Caco-2 (cell line): ENCODE measurements around the gene GRHL3. TPM values are rescaled to one million over a fixed set of nuclear protein-coding genes. Genes with fewer than 3 reads are reported as not detected.
A peak's percentile ranks its signal among the peaks of the same experiment; 100 is the strongest.

Experiments
- BruUV-seq: library from RNA; stranded (reverse); fragments of 400-500 nt; replicated peaks from 2 replicates; lab custom pipeline; 2021; lab: Mats Ljungman, UMichigan
- CTCF ChIA-PET: fragments of 300-600 bp; sonication (Branson Sonifier 250); formaldehyde crosslinking; loops from one replicate; lab custom pipeline; 2022; ENCODE audit warnings: antibody characterized with exemption; lab: Charles Lee
- POLR2A ChIA-PET: fragments of 300-600 bp; sonication (Branson Sonifier 250); formaldehyde crosslinking; loops from one replicate; lab custom pipeline; 2022; ENCODE audit warnings: antibody characterized with exemption; lab: Charles Lee
- DNase-seq, 2 experiments: peaks; one replicate each; pipeline versions ENCODE4 v3.0.0 to v3.0.0-alpha.2; 2020 to 2022
- H3K27me3 ChIP-seq: replicated peaks from 2 replicates; pipeline ENCODE4 v1.6.0; 2011; ENCODE audit warnings: low read length; ENCODE audit not compliant: control insufficient read depth, insufficient read depth
- H3K36me3 ChIP-seq: 2 replicates; pipeline ENCODE4 v1.5.1; 2011; ENCODE audit warnings: low read length; ENCODE audit not compliant: control insufficient read depth, insufficient read depth
- H3K4me1 ChIP-seq: fragments of 250-450 bp; sonication (Bioruptor Pico); 2 replicates; pipeline ENCODE4 v1.5.1; 2020; ENCODE audit warnings: mild to moderate bottlenecking
- H3K4me3 ChIP-seq: 2 replicates; pipeline ENCODE4 v1.5.1; 2011; ENCODE audit warnings: low read depth, mild to moderate bottlenecking, control low read depth, low read length
- H3K9me3 ChIP-seq: fragments of 250-450 bp; sonication (Bioruptor Pico); 2 replicates; pipeline ENCODE4 v1.5.1; 2020; ENCODE audit warnings: mild to moderate bottlenecking, moderate library complexity
- H3K27ac Mint-ChIP-seq: one replicate; pipeline ENCODE4 v1.8.0; 2022; ENCODE audit warnings: mixed read lengths; ENCODE audit not compliant: unreplicated experiment
- H3K27me3 Mint-ChIP-seq: one replicate; pipeline ENCODE4 v1.8.0; 2022; ENCODE audit warnings: mixed read lengths; ENCODE audit not compliant: insufficient read depth, unreplicated experiment
- H3K36me3 Mint-ChIP-seq: one replicate; pipeline ENCODE4 v1.8.0; 2022; ENCODE audit warnings: mild to moderate bottlenecking, mixed read lengths; ENCODE audit not compliant: insufficient read depth, unreplicated experiment
- H3K4me1 Mint-ChIP-seq: one replicate; pipeline ENCODE4 v1.8.0; 2022; ENCODE audit warnings: low read depth, mixed read lengths; ENCODE audit not compliant: unreplicated experiment
- H3K4me3 Mint-ChIP-seq: one replicate; pipeline ENCODE4 v1.8.0; 2022; ENCODE audit warnings: mild to moderate bottlenecking, moderate library complexity, mixed read lengths; ENCODE audit not compliant: unreplicated experiment
- H3K9me3 Mint-ChIP-seq: one replicate; pipeline ENCODE4 v1.8.0; 2022; ENCODE audit warnings: mixed read lengths; ENCODE audit not compliant: unreplicated experiment
- CTCF ChIP-seq, 2 experiments: fragments of 200-600 bp in 1 of 2; IDR thresholded peaks; 1 replicate in 1 of 2; 2 replicates in 1 of 2; pipeline versions ENCODE4 v1.5.1 to v1.8.0; 2011 to 2022; ENCODE audit warnings: antibody characterized with exemption in 1 of 2, control low read depth in 1 of 2, inconsistent platforms in 1 of 2, low read depth in 1 of 2, low read length in 1 of 2, mild to moderate bottlenecking in 1 of 2, moderate library complexity in 1 of 2; ENCODE audit not compliant: insufficient read depth in 1 of 2, severe bottlenecking in 1 of 2, unreplicated experiment in 1 of 2
- intact Hi-C: fragments of 100-400 bp; cut with micrococcal nuclease; formaldehyde crosslinking; loops from one replicate; pipeline ENCODE4 v1.10.0; 2022; ENCODE audit not compliant: unreplicated experiment
- total RNA-seq: library from RNA; stranded (reverse); gene quantifications from 2 replicates; pipeline ENCODE4 v1.2.3, GENCODE V29; 2022

GRHL3 gene
- total RNA-seq, 1 experiment from 2014 or later: 2.3 TPM

- Mint-ChIP-seq H3K27ac (no peak overlapping the region), H3K36me3 (no peaks in the 10 kb centered on the region), H3K9me3 (no peaks in the 10 kb centered on the region), H3K27me3 (no peaks in the 10 kb centered on the region), H3K4me1 (peaks cover 6% of the 10 kb centered on the region), H3K4me3 (no peak overlapping the region)
- Histone ChIP-seq H3K4me3 (no peak overlapping the region), H3K27me3 (no peaks in the 10 kb centered on the region), H3K4me1 (0 out of 2 replicates have a peak, but pooled peaks cover 4% of the 10 kb centered on the region), H3K9me3 (no peaks in the 10 kb centered on the region), H3K36me3 (no peaks in the 10 kb centered on the region)
- ChIA-PET CTCF (interaction anchor here (0.6 kb wide), 1 partner anchor 109 kb away, joined by 5 read pairs; no protein-coding TSS in a partner anchor), POLR2A (no interaction called here)
- no peak for TF ChIP-seq CTCF (IDR thresholded peaks at IDR 0.05; ENCODE audit: insufficient read depth in 1 of 2, low read depth in 1 of 2, low read length in 1 of 2, severe bottlenecking in 1 of 2, unreplicated experiment in 1 of 2)
- intact Hi-C loops: no loop called here
- BruUV-seq: no TSS peak
- DNase-seq: no peak
Measured at GRCh38 chr1:24317081-24317480, 2.1 kb upstream of the GRHL3 start.

GRCh38 chr1:24317956-24318614 is 1.1 kb upstream of the GRHL3 start:
- intact Hi-C loops: loop anchor here (2.0 kb wide), 1 partner anchor 71 kb away; no protein-coding TSS in a partner anchor
- Mint-ChIP-seq H3K4me3 (no peak overlapping the region), H3K9me3 (no peaks in the 10 kb centered on the region), H3K4me1 (peaks cover 6% of the 10 kb centered on the region), H3K27me3 (no peaks in the 10 kb centered on the region), H3K36me3 (no peaks in the 10 kb centered on the region), H3K27ac (no peak overlapping the region)
- CTCF ChIA-PET: no interaction called here
- no peak for TF ChIP-seq CTCF (IDR thresholded peaks at IDR 0.05; ENCODE audit: insufficient read depth in 1 of 2, low read depth in 1 of 2, low read length in 1 of 2, severe bottlenecking in 1 of 2, unreplicated experiment in 1 of 2)
- no peaks in the 10 kb centered on the region; the same call in 1 of the 2 replicates for H3K4me1 ChIP-seq
- POLR2A ChIA-PET: no interaction called here
- H3K4me3 ChIP-seq: no peak overlapping the region
- no TSS peak for BruUV-seq
- H3K27me3 ChIP-seq: no peaks in the 10 kb centered on the region
- no peaks in the 10 kb centered on the region for H3K9me3 ChIP-seq
- no peak for DNase-seq
- no peaks in the 10 kb centered on the region for H3K36me3 ChIP-seq

- CTCF ChIA-PET: interaction anchor here (0.6 kb wide), 1 partner anchor 491 kb away, joined by 3 read pairs; no protein-coding TSS in a partner anchor
- no peaks in the 10 kb centered on the region for H3K36me3 ChIP-seq
- no peaks in the 10 kb centered on the region for H3K9me3 Mint-ChIP-seq
Measured at GRCh38 chr1:24318615-24319311, 394 bp upstream of the GRHL3 start.

More at GRCh38 chr1:24318615-24319311, 394 bp upstream of the GRHL3 start:
- TF ChIP-seq CTCF (IDR thresholded peaks at IDR 0.05; ENCODE audit: insufficient read depth in 1 of 2, low read depth in 1 of 2, low read length in 1 of 2, severe bottlenecking in 1 of 2, unreplicated experiment in 1 of 2): no peak
- H3K4me3 ChIP-seq: no peak overlapping the region
- intact Hi-C loops: loop anchor here (2.0 kb wide), 1 partner anchor 70 kb away; no protein-coding TSS in a partner anchor
- H3K27me3 Mint-ChIP-seq: no peaks in the 10 kb centered on the region
- no peaks in the 10 kb centered on the region for H3K9me3 ChIP-seq
- POLR2A ChIA-PET: no interaction called here
- peak overlapping the region; percentile 3 for H3K27ac Mint-ChIP-seq
- peak overlapping the region; percentile 78 for H3K4me3 Mint-ChIP-seq
- DNase-seq: no peak
- H3K4me1 Mint-ChIP-seq: peaks cover 6% of the 10 kb centered on the region
- no TSS peak for BruUV-seq
- no peaks in the 10 kb centered on the region for H3K36me3 Mint-ChIP-seq
- H3K27me3 ChIP-seq: no peaks in the 10 kb centered on the region
- no peaks in the 10 kb centered on the region; the same call in 1 of the 2 replicates for H3K4me1 ChIP-seq
